Ectodermal cell (in vitro differentiated cells): ENCODE results near the gene METTL27. TPM values are rescaled to one million over a fixed set of nuclear protein-coding genes. Genes with fewer than 3 reads are reported as not detected.
"Not testable (repeated sequence)": the region's sequence is repeated elsewhere in the genome, so short reads cannot be mapped to it uniquely, and the experiment has no call there.

ENCODE experiments used
- H3K27ac ChIP-seq: 2 replicates; pipeline ENCODE4 v1.7.0; 2013; ENCODE audit warnings: mild to moderate bottlenecking, low read depth, low read length; ENCODE audit not compliant: insufficient read depth, poor library complexity, severe bottlenecking
- H3K27me3 ChIP-seq: 2 replicates; pipeline ENCODE4 v1.7.0; 2013; ENCODE audit warnings: mild to moderate bottlenecking, low read length; ENCODE audit not compliant: insufficient read depth, control insufficient read depth, poor library complexity, severe bottlenecking
- H3K36me3 ChIP-seq: one replicate; pipeline ENCODE4 v1.7.0; 2013; ENCODE audit warnings: low read length; ENCODE audit not compliant: control insufficient read depth, insufficient read depth
- H3K4me1 ChIP-seq: one replicate; pipeline ENCODE4 v1.7.0; 2013; ENCODE audit warnings: low read length; ENCODE audit not compliant: control insufficient read depth, insufficient read depth
- H3K4me3 ChIP-seq: 2 replicates; pipeline ENCODE4 v1.7.0; 2013; ENCODE audit warnings: low read depth, low read length, control low read depth; ENCODE audit not compliant: insufficient read depth
- H3K9me3 ChIP-seq: 2 replicates; pipeline ENCODE4 v1.7.0; 2013; ENCODE audit warnings: mild to moderate bottlenecking, low read length, moderate library complexity; ENCODE audit not compliant: control insufficient read depth
- WGBS, 2 experiments: methylation state at CpG; one replicate each; pipeline ENCODE4 v1.1.7; 2013; ENCODE audit warnings: missing lambda C conversion rate in 2 of 2; 5-methylcytosine and 5-hydroxymethylcytosine counted together
- polyA plus RNA-seq, 4 experiments: library from polyadenylated mRNA; stranded (reverse); fragments of 50-300 nt; gene quantifications; one replicate each; pipeline ENCODE4 v1.2.3, GENCODE V29; 2013

The METTL27 gene, protein sequence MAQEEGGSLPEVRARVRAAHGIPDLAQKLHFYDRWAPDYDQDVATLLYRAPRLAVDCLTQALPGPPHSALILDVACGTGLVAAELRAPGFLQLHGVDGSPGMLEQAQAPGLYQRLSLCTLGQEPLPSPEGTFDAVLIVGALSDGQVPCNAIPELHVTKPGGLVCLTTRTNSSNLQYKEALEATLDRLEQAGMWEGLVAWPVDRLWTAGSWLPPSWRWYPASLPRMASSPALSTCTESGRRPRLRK
- 4.7 TPM for polyA plus RNA-seq (2013, experiment 1 of 4)
- polyA plus RNA-seq (2013, experiment 2 of 4), result 3.4 TPM
- 3.3 TPM for polyA plus RNA-seq (2013, experiment 3 of 4)
- polyA plus RNA-seq (2013, experiment 4 of 4), result 4.7 TPM

DNA sequence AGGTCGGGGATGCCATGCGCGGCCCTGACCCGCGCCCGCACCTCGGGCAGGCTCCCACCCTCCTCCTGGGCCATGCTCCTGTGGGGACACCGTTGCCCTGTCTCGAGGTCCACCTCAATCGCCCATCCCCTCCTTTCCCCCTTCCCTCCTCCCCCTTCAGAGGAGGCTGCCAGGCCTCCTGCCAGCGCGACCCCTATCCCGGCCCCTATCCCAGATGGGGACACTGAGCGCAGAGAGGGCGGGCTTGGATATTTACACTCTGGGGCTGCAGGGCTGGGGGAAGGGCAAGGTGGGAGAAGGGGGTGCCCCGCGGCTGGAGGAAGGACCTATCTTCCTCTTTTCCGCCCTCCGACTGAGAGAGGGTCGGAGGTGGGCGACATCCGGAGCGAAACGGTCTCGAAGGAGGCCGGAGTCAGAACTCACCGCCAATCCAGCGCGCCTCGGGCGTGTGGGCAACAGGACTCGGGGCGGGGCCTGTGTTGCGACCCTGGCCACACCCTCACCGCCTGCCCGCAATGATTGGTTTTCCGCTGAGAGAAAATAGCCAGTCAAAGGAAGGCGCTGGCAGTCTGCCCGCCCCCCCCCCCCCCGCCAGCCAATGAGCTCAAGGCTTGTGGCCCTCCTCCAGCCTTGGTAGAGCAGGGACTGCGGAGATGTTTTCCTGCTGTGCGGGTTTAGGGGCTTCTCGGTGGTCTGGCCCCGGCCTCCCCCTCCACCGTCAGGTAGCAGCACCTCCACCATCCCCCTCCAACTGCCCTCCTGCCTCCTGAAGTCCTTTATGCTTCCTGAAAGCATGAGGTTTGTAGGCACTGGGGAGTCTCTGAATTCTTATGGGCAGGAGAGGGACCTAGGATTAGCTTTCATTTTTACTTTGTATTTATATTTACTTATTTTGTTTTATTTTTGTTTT lies at the start of gene METTL27:
Gene METTL27 (minus strand): TSS at position 450 of the 910 bp plus-strand sequence. CDS start 376 bp downstream, at position 74.
- H3K27me3 ChIP-seq, result no peaks in the 10 kb centered on the region
- peak within 1 kb of the TSS; percentile 72 for H3K27ac ChIP-seq

DNA sequence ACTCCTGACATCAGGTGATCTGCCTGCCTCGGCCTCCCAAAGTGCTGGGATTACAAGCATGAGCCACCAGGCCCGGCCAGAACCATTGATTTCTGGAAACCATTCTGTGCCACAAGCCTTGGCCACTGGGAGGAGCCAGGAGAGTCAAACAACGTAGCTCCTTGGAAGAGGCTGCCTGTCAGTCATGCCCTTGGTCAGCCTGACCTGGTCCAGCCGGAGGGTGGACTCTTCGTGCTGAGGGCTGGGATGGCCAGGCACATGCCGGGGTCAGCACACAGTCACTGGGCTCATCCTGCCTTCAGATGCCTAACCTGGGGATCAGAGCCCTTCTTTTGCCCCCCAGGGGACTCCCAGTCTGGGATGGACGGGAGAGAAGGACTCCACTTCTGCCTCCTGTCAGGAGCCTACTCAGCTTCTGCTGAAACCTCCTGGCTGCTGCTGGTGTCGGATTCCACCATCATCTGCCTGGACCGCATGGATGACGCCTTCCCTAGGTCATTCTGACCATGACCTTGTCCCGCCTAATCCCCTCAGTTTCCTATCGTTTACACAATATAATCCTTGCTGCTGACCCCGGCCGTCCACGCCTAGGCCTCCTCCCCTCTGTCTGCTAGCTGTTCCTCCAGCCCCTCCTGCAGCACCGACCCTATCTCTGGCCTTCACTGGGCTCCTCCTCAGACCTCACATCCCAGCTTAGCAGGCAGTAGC lies 49.0 kb upstream of the METTL27 start:
- H3K27ac ChIP-seq, result no peak overlapping the region
- H3K4me3 ChIP-seq, result no peak overlapping the region
- H3K36me3 ChIP-seq, result no peaks in the 10 kb centered on the region
- WGBS, 2 experiments, result 78 to 82% methylated on average over 16 of the region's 16 CpGs
- H3K9me3 ChIP-seq, result no peaks in the 10 kb centered on the region
- H3K4me1 ChIP-seq, result peaks cover 11% of the 10 kb centered on the region
- no peaks in the 10 kb centered on the region for H3K27me3 ChIP-seq

More for the DNA sequence above, at the start of gene METTL27:
- WGBS, 2 experiments, result 9% methylated on average over 44 to 45 of the region's 45 CpGs
- H3K4me1 ChIP-seq, result peaks cover 3% of the 10 kb centered on the region
- H3K4me3 ChIP-seq, result peak within 1 kb of the TSS; percentile 58
- no peaks in the 10 kb centered on the region for H3K36me3 ChIP-seq
- H3K9me3 ChIP-seq, result no peaks in the 10 kb centered on the region

DNA sequence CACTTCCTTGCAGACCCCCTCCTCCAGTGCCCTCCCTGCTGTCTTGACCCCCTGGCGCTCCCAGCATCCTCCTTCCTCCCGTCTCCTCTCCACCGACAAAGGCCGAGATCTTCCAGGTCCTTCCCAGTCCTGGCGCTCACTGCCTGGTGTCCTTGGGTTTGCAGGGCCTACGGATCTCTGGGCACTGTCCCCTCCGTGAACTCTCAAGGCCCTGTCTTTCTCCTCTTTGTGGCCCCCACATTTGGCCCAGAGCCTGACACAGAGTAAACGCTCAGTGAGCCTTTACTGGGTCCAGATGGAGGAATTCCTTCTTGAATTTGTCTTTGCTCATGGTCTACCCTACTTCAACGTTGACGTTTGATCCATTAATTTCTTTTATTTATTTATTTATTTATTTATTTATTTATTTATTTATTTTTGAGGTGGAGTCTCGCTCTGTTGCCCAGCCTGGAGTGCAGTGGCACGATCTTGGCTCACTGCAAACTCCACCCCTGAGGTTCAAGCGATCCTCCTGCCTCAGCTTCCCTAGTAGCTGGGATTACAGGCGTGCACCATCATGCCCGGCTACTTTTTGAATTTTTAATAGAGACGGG lies 48.3 kb upstream of the METTL27 start:
- WGBS, 2 experiments, result 92% methylated on average over 14 of the region's 16 CpGs

DNA sequence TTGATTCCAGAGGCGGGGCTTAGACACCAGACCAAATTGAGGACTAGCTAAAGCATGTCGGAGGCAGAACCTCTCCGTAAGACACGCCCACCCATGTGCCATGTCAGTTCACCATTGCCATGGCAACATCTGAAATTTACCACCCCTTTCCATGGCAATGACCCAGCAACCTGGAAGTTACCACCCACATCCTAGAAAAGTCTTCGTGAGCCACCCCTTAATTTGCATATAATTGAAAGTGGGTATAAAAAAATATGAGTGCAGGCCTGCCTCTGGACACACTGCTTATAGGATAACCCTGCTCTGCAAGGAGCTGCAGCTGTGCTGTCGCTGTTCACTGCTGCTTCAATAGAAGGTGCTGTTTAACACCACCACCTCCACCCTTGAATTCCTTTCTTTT lies 46.6 kb upstream of the METTL27 start:
- Histone ChIP-seq H3K27me3 (no peaks in the 10 kb centered on the region), H3K4me3 (no peak overlapping the region), H3K27ac (no peak overlapping the region), H3K4me1 (peaks cover 11% of the 10 kb centered on the region), H3K36me3 (no peaks in the 10 kb centered on the region), H3K9me3 (no peaks in the 10 kb centered on the region)
- WGBS, 2 experiments, result 79 to 84% methylated on average over 5 to 6 of the region's 6 CpGs

More for the DNA sequence above, 48.3 kb upstream of the METTL27 start:
- H3K4me1 ChIP-seq, result peaks cover 11% of the 10 kb centered on the region
- H3K9me3 ChIP-seq, result no peaks in the 10 kb centered on the region
- no peaks in the 10 kb centered on the region for H3K36me3 ChIP-seq
- no peak overlapping the region for H3K27ac ChIP-seq
- no peak overlapping the region for H3K4me3 ChIP-seq
- no peaks in the 10 kb centered on the region for H3K27me3 ChIP-seq

DNA sequence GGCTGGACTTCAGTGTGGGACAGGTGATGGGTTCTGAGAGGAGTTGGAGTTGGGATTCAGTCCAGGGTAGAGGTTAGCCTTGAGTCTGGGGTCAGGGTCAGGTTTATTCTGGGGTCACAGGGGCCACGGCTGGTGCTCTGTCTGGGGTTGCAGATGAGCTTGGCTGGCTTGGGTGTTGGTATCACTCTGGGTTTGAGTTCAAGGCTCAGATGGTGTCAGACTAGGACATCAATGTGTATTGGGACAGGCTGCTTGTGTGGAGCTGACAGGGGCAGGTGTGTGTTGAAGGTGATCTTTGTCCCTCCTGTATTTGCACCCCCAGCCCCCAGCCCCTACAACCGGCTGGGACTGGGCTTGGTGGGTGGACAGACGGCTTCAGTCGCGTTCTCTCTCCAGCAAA lies 45.4 kb upstream of the METTL27 start:
- H3K4me1 ChIP-seq, result peaks cover 11% of the 10 kb centered on the region
- WGBS, 2 experiments, result 88 to 93% methylated on average over 5 of the region's 5 CpGs
- no peaks in the 10 kb centered on the region for H3K9me3 ChIP-seq
- no peaks in the 10 kb centered on the region for H3K27me3 ChIP-seq
- no peaks in the 10 kb centered on the region for H3K36me3 ChIP-seq
- no peak overlapping the region for H3K27ac ChIP-seq
- no peak overlapping the region for H3K4me3 ChIP-seq

DNA sequence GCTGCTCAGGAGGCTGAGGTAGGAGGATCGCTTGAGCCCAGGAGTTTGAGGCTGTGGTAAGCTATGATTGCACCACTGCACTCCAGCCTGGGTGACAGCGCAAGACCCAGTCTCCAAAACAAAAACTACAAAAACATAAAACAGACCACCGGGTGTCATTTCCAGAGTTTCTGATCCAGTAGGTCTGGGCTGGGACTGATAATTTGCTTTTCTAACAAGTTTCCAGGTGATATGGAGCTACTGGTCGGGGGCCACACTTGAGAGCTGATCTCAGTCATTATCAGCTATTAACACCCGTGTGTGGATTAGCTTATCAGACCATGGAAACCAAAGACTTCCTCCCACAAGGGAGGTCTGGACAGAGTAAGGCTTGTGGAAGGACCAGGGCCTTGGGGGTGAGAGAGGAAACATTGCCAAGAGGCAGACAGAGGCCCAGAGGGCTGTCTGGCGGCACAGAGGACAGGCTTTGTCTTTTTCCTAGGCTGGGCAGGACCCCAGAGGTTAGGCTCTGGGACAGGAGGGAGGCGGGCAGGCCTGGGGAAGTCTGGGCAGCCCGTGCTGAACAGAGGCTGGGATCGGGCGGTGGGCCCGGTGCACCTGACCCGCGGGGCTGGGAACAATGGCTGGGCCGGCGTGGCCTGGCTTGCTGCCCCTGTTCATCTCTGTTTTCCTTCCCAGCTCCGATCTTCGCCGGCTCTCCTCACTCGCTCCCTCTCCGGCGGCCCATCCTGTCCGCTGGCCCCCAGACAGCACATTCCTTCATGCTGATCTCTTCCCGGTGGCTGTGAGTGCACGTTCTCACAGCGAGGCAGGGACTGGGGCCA lies 43.9 kb upstream of the METTL27 start:
- 75 to 77% methylated on average over 25 of the region's 25 CpGs for WGBS, 2 experiments
- peaks cover 8% of the 10 kb centered on the region for H3K4me1 ChIP-seq
- no peaks in the 10 kb centered on the region for H3K9me3 ChIP-seq
- H3K27me3 ChIP-seq, result no peaks in the 10 kb centered on the region
- H3K27ac ChIP-seq, result no peak overlapping the region
- no peaks in the 10 kb centered on the region for H3K36me3 ChIP-seq
- H3K4me3 ChIP-seq, result no peak overlapping the region

DNA sequence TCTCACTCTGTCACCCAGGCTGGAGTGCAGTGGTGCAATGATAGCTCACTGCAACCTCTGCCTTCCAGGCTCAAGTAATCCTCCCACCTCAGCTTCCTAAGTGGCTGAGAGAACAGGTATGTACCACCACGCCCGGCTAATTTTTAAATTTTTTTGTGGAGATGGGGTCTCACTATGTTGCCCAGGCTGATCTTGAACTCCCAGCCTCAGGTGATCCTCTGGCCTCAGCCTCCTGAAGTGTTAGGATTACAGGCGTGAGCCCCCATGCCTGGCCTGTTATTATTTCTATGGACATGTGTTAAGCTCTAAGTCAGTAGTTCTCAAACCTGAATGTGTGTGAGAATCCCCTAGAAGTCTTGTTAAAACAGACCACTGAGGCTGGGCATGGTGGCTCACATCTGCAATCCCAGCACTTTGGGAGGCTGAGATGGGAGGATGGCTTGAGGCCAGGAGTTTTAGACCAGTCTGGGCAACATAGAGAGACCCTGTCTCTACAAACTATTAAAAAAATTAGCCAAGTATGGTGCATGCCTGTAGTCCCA lies 43.2 kb upstream of the METTL27 start:
- no peaks in the 10 kb centered on the region for H3K36me3 ChIP-seq
- no peak overlapping the region for H3K27ac ChIP-seq
- H3K4me1 ChIP-seq, result peaks cover 6% of the 10 kb centered on the region
- no peaks in the 10 kb centered on the region for H3K27me3 ChIP-seq
- WGBS, 2 experiments, result 93 to 96% methylated on average over 3 of the region's 3 CpGs
- H3K4me3 ChIP-seq, result no peak overlapping the region
- H3K9me3 ChIP-seq, result no peaks in the 10 kb centered on the region

DNA sequence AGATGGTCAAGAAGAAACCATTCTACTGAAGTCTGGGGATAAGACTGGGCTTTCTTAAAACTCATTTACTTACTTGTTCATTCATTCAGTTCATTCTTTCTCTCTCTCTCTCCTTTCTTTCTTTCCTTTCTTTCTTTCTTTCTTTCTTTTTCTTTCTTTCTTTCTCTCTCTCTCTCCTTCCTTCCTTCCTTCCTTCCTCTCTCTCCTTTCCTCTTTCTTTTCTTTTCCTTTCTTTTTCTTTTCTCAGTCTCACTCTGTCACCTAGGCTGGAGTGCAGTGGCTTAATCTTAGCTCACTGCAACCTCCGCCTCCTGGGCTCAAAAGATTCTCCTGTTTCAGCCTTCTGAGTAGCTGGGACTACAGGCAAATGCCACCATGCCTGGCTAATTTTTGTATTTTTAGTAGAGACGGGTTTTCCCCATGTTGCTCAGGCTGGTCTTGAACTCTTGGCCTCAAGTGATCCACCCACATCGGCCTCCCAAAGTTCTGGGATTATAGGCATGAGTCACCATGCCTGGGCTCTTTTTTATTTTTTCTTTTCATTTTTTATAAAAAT lies 42.6 kb upstream of the METTL27 start:
- 88 to 92% methylated on average over 3 of the region's 3 CpGs for WGBS, 2 experiments
- H3K36me3 ChIP-seq, H3K4me3 ChIP-seq, H3K27me3 ChIP-seq, H3K9me3 ChIP-seq, H3K4me1 ChIP-seq, H3K27ac ChIP-seq: not testable (repeated sequence)

DNA sequence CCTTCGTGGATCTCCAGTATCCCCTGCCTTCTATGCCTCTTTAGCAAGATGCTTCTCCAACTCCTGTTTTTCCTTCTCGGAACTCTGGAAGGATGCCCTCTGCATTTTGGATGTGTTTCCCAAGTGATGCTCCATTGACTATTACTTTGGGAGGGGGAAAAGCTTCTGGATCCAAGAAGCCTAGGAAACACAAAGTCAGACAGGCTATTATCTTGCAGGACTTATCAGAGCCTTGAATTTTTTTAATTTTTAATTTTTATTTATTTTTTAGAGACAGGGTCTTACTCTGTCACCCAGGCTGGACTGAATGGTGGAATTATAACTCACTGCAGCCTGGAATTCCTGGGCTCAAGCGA lies 39.7 kb upstream of the METTL27 start:
- peaks cover 6% of the 10 kb centered on the region for H3K4me1 ChIP-seq
- no peaks in the 10 kb centered on the region for H3K9me3 ChIP-seq
- no peak overlapping the region for H3K4me3 ChIP-seq
- H3K27ac ChIP-seq, result no peak overlapping the region
- WGBS, 2 experiments, result 92 to 93% methylated on average over 3 of the region's 3 CpGs
- H3K27me3 ChIP-seq, result no peaks in the 10 kb centered on the region
- H3K36me3 ChIP-seq, result no peaks in the 10 kb centered on the region
